Retinal pigment epithelial cell (primary cell): ENCODE data around the gene LANCL3.

Experiments used
- DNase-seq: peaks from one replicate; pipeline ENCODE4 v3.0.0-alpha.2; 2010; ENCODE audit warnings: low read depth
- H3K4me3 ChIP-seq: 2 replicates; pipeline ENCODE4 v1.5.1; 2011; ENCODE audit warnings: mild to moderate bottlenecking, low read length, control low read depth, moderate library complexity
- TF ChIP-seq, protein P1 (sequence below): conservative IDR thresholded peaks from 2 replicates; pipeline ENCODE4 v1.5.1; 2011; ENCODE audit warnings: low read depth, low read length, control low read depth, inconsistent platforms

LANCL3 gene

DNA sequence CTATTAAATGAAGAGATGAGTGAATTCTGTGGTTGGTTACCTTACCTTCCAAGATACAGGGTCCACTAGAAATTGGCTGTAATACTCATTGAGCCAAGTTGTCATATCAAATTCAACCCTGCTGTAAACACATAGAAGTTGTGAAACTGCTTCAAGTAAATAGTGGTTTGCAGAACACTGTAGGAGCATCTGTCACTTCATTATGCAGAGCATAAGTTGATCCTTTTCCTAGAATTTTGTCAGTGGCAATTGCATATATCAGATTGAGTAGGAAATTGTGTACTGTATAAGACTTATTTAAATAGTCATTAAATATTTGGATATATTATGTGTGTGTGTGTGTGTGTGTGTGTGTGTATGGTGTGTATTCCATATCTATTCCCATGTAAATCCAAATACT lies 105.3 kb downstream of the LANCL3 start:
- TF ChIP-seq, protein P1, sequence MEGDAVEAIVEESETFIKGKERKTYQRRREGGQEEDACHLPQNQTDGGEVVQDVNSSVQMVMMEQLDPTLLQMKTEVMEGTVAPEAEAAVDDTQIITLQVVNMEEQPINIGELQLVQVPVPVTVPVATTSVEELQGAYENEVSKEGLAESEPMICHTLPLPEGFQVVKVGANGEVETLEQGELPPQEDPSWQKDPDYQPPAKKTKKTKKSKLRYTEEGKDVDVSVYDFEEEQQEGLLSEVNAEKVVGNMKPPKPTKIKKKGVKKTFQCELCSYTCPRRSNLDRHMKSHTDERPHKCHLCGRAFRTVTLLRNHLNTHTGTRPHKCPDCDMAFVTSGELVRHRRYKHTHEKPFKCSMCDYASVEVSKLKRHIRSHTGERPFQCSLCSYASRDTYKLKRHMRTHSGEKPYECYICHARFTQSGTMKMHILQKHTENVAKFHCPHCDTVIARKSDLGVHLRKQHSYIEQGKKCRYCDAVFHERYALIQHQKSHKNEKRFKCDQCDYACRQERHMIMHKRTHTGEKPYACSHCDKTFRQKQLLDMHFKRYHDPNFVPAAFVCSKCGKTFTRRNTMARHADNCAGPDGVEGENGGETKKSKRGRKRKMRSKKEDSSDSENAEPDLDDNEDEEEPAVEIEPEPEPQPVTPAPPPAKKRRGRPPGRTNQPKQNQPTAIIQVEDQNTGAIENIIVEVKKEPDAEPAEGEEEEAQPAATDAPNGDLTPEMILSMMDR = no peak
- no peak overlapping the region for H3K4me3 ChIP-seq
- no peak for DNase-seq

DNA sequence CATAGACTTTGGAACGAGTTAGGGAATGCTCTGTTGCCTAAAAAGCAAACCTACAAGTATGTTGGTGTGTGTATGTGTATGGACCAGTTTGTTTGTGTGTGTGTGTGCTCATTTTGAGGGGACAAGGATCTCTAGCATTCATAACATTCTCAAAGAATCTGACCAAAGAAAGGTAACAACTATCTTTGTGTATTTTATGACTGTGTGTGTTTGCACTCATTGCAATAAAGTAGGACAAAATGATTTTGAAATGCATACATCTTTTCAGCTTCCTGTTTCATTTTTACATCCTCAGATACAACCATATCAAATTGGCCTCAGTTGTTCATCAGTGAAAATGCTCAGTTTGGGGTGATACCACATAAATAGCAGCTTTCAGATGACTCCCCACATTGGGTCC lies 105.8 kb downstream of the LANCL3 start:
- no peak for DNase-seq
- TF ChIP-seq, protein P1 = no peak

DNA sequence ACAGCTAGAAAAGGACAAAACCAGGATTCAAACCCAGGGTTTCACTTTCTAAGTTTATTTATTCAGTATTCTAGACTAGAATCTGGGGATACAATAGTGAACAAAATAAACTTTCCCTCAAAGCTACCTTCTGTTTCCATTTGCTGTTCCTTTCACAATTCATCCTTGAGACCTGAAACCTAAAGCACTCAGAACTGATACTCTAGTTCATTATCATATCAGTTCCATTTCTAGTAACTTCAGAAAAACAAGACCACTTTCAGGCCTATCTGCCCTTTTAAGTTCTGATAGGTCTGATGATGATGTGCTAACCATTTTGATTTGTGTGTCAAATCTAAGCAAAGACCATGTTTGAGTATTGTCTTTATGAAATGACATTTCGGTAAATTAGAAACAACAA lies 106.3 kb downstream of the LANCL3 start:
- TF ChIP-seq, protein P1 = no peak
- DNase-seq = no peak
- no peak overlapping the region for H3K4me3 ChIP-seq

More for the DNA sequence above, 105.8 kb downstream of the LANCL3 start:
- H3K4me3 ChIP-seq = no peak overlapping the region

DNA sequence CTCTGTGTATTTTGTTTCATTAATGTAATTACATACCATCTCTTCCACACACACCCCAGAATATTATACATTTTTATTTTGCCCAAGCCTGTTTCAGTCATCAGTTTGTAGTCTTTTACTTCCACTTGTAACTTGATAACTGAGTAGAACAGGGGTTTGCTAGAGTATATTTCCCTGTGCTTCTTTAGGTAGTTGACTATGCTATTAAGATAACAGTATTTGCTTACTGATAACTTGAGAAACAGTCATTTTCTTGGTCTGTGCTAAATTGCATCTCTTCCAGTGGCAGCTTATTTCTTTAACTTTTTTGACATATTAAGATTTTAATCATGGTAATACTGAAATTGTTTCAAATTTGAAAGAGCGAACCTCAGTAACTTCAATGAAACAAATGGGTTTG lies 107.1 kb downstream of the LANCL3 start:
- TF ChIP-seq, protein P1 = no peak
- DNase-seq = no peak
- H3K4me3 ChIP-seq = no peak overlapping the region

DNA sequence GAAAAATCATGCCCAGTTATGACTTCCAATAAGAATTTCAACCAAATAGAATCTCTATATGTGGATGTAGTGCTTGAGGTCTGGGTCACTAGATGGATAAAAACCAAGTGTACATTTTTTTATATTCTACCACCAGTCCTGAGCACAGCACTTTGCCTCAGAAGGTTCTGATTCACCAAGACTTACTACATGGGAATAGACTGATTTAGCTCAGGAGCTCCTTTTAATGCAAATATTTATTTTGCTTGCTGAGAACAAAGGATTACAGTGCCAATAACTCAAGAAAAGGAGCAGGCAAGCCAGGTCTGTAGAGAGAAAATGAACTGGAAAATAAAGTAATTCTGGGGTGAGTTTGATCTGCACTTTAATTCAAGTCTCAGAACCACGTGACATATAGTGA lies 107.8 kb downstream of the LANCL3 start:
- TF ChIP-seq, protein P1 = no peak
- no peak for DNase-seq
- no peak overlapping the region for H3K4me3 ChIP-seq

DNA sequence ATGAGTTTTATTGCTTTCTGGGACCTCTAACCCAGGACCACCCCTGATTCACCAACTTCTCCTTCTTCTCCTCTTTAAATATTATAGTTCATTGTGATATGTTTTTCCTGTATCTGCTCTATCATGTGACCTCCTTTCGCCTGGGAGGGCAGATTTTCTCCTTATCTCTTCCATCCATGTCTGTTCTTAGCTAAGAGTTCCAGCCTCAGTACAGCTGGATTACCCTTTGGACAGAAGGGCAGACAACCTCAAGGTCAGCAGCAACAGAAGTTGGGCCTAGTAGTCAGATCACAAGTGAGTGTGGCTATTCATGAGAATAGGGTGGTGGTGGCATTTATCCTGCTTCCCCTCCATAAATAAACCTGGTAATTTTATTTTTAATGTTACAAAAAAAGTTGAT lies 108.4 kb downstream of the LANCL3 start:
- TF ChIP-seq, protein P1 = no peak
- H3K4me3 ChIP-seq = no peak overlapping the region
- DNase-seq = no peak

DNA sequence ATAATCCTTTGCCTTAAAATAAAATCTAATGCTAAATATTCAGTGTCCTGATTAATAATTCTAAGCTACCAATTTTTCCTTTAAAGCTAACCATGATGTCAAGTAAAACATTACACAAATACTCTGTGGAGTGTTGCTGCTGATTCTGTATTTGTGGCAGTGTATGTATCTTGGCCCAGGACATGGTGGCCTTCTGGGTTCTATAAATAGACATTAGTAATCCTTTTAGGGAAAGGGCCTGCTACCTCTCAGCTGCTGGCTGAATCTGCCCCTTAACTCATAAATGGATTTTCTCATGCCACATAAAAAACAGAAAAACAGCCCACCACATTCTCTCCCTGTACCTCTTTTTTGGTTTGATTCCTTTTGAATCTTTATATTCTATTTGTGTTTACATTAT lies 113.0 kb downstream of the LANCL3 start:
- TF ChIP-seq, protein P1 = no peak
- DNase-seq = no peak
- H3K4me3 ChIP-seq = no peak overlapping the region
